ENCODE data around the gene PCGF3. TPM values are rescaled to one million over a fixed set of nuclear protein-coding genes. Genes with fewer than 3 reads are reported as not detected.

The PCGF3 gene
- total RNA-seq, 4 donors from 2014 or later, result 54.8 to 123 (median 90.5) TPM

- Histone ChIP-seq H3K4me3 (no peak overlapping the region), H3K4me1 (no peaks in the 10 kb centered on the region), H3K9me3 (peaks cover 0 to 9% (median 0%) of the 10 kb centered on the region in 4 donors), H3K27ac (no peak overlapping the region), H3K27me3 (peaks cover 0 to 64% of the 10 kb centered on the region in 2 donors), H3K36me3 (no peaks in the 10 kb centered on the region)
- WGBS, 2 donors, result 55 to 61% methylated on average over 10 of the region's 10 CpGs
- TF ChIP-seq POLR2A (IDR thresholded peaks at IDR 0.05) (no peak), EP300 (IDR thresholded peaks at IDR 0.05) (no peak), CTCF (IDR thresholded peaks at IDR 0.05) (no peak)
- DNase-seq (ENCODE audit: low spot score in 2 of 2), result no peak
Measured at GRCh38 chr4:813900-814299, 108.3 kb downstream of the PCGF3 start.

- no peaks in the 10 kb centered on the region for H3K36me3 ChIP-seq
- WGBS, 2 donors, result 82 to 85% methylated on average over 14 of the region's 14 CpGs
- peaks cover 0 to 8% (median 0%) of the 10 kb centered on the region in 4 donors for H3K9me3 ChIP-seq
- peaks cover 0 to 66% of the 10 kb centered on the region in 2 donors for H3K27me3 ChIP-seq
- H3K27ac ChIP-seq, result no peak overlapping the region
- H3K4me3 ChIP-seq, result no peak overlapping the region
- TF ChIP-seq POLR2A (IDR thresholded peaks at IDR 0.05), result no peak
- no peak for TF ChIP-seq CTCF (IDR thresholded peaks at IDR 0.05)
- no peak for TF ChIP-seq EP300 (IDR thresholded peaks at IDR 0.05)
- no peak for DNase-seq (ENCODE audit: low spot score in 2 of 2)
- H3K4me1 ChIP-seq, result no peaks in the 10 kb centered on the region
Measured at GRCh38 chr4:814312-814850, 108.7 kb downstream of the PCGF3 start.

GRCh38 chr4:815464-816146 is 110.0 kb downstream of the PCGF3 start:
- Histone ChIP-seq H3K27ac (no peak overlapping the region), H3K4me3 (no peak overlapping the region), H3K4me1 (no peaks in the 10 kb centered on the region), H3K36me3 (no peaks in the 10 kb centered on the region), H3K27me3 (peaks cover 0 to 75% of the 10 kb centered on the region in 2 donors), H3K9me3 (peaks cover 0 to 15% (median 0%) of the 10 kb centered on the region in 4 donors)
- TF ChIP-seq POLR2A (IDR thresholded peaks at IDR 0.05) (no peak), CTCF (IDR thresholded peaks at IDR 0.05) (no peak), EP300 (IDR thresholded peaks at IDR 0.05) (no peak)
- WGBS, 2 donors, result 17 to 26% methylated on average over 11 of the region's 11 CpGs
- DNase-seq (ENCODE audit: low spot score in 2 of 2), result no peak

- Histone ChIP-seq H3K9me3 (peaks cover 0 to 8% (median 0%) of the 10 kb centered on the region in 4 donors), H3K4me1 (no peaks in the 10 kb centered on the region), H3K36me3 (no peaks in the 10 kb centered on the region), H3K4me3 (no peak overlapping the region), H3K27ac (no peak overlapping the region), H3K27me3 (peaks cover 0 to 90% of the 10 kb centered on the region in 2 donors)
- WGBS, 2 donors, result 82 to 84% methylated on average over 36 to 42 of the region's 42 CpGs
- DNase-seq (ENCODE audit: low spot score in 2 of 2), result no peak
- TF ChIP-seq CTCF (IDR thresholded peaks at IDR 0.05), result no peak
- TF ChIP-seq POLR2A (IDR thresholded peaks at IDR 0.05), result no peak
- no peak for TF ChIP-seq EP300 (IDR thresholded peaks at IDR 0.05)
Measured at GRCh38 chr4:818106-818921, 112.7 kb downstream of the PCGF3 start.

Data from tibial nerve (tissue), 4 donors.